GM19463 (cell line): ENCODE results near the gene RIPOR1.
"Not testable (repeated sequence)": the region's sequence is repeated elsewhere in the genome, so short reads cannot be mapped to it uniquely, and the experiment has no call there.

Source experiments
- ATAC-seq: cut with Tn5 transposase; IDR thresholded peaks from one replicate; pipeline ENCODE4 v1.9.1; 2021; ENCODE audit warnings: mild to moderate bottlenecking, moderate library complexity; ENCODE audit not compliant: unreplicated experiment

The RIPOR1 gene, protein sequence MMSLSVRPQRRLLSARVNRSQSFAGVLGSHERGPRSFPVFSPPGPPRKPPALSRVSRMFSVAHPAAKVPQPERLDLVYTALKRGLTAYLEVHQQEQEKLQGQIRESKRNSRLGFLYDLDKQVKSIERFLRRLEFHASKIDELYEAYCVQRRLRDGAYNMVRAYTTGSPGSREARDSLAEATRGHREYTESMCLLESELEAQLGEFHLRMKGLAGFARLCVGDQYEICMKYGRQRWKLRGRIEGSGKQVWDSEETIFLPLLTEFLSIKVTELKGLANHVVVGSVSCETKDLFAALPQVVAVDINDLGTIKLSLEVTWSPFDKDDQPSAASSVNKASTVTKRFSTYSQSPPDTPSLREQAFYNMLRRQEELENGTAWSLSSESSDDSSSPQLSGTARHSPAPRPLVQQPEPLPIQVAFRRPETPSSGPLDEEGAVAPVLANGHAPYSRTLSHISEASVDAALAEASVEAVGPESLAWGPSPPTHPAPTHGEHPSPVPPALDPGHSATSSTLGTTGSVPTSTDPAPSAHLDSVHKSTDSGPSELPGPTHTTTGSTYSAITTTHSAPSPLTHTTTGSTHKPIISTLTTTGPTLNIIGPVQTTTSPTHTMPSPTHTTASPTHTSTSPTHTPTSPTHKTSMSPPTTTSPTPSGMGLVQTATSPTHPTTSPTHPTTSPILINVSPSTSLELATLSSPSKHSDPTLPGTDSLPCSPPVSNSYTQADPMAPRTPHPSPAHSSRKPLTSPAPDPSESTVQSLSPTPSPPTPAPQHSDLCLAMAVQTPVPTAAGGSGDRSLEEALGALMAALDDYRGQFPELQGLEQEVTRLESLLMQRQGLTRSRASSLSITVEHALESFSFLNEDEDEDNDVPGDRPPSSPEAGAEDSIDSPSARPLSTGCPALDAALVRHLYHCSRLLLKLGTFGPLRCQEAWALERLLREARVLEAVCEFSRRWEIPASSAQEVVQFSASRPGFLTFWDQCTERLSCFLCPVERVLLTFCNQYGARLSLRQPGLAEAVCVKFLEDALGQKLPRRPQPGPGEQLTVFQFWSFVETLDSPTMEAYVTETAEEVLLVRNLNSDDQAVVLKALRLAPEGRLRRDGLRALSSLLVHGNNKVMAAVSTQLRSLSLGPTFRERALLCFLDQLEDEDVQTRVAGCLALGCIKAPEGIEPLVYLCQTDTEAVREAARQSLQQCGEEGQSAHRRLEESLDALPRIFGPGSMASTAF

DNA sequence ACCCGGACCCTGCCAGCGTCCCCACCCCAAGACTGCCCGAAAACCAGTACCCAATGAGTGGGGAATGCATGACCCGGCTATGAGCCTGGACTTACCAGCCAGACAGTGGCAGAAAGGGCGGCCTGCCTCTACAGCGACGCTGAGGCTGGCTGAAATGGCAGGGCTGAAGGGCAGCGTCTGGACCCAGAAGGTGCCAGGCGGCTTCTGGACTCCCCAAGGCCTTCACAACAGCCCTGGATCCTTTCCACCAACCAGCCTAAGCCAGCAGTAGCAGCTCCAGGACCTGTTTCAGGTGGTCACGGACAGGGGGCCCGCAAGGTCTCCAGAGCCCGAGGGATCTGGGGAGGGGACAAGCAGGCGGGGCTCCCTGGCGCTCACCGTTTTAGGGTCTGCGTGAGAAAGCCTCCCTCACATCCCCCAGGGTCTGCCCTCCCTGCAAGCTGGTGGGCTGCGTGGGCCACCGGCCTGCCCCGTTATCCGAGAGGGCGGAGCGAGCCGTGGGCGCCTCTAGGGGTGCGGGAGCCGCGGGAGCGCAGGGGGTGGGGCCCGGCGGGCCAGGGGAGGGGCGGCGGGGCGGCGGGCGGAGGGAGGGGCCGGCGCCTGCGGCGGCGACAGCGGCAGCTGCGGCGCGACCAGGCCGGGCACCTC is at the start of gene RIPOR1:
Gene RIPOR1, plus strand, starts transcription at position 608 of the 648 bp plus-strand sequence. CDS start 9,618 bp downstream, outside the sequence.
- peak; percentile 40 for ATAC-seq

GRCh38 chr16:67480833-67481560 is 47.6 kb upstream of the RIPOR1 start, which contains the start of gene ATP6V0D1:
Gene ATP6V0D1 (minus strand): TSS chr16:67481157. CDS start chr16:67481086, 71 bp downstream.
- ATAC-seq, result peak; percentile 94

DNA sequence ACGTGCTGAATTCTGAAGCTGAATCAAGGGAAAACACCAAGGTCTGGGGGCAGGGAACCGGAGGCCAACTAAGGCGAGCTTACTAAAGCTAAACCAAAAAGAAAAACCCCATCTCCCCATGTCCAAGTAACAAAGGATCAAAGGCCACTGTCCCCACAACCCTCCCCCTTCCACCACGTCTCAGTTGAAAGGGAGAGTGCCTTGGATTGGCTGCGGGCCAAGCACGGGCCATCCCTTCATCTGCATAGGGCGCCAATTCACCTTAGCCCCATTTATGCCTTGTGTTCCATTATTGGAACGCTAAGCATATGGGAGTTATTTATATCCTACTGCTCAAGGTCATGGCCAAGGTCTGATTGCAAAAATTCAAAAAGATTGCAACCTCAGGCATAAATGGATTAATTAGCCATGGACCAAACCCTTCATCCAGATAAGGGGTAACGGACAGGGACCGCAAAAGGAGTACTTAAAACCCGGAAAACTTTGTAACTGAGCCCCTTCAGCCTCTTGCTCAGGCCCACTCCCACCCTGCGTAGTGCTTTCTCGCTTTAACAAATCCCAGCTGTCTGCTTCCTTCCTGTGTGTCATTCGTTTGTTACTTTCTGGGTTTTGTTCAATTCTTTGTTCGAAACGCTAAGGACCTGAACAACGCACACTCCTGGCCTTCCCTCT is 46.9 kb upstream of the RIPOR1 start:
- ATAC-seq, result no peak

- ATAC-seq, result no peak
Measured at GRCh38 chr16:67482233-67482924, 46.2 kb upstream of the RIPOR1 start.

- ATAC-seq, result no peak
Measured at GRCh38 chr16:67483150-67483549, 45.5 kb upstream of the RIPOR1 start, which contains the start of gene AGRP. Gene AGRP (minus strand): TSS chr16:67483547. CDS start chr16:67483398, 149 bp downstream.

DNA sequence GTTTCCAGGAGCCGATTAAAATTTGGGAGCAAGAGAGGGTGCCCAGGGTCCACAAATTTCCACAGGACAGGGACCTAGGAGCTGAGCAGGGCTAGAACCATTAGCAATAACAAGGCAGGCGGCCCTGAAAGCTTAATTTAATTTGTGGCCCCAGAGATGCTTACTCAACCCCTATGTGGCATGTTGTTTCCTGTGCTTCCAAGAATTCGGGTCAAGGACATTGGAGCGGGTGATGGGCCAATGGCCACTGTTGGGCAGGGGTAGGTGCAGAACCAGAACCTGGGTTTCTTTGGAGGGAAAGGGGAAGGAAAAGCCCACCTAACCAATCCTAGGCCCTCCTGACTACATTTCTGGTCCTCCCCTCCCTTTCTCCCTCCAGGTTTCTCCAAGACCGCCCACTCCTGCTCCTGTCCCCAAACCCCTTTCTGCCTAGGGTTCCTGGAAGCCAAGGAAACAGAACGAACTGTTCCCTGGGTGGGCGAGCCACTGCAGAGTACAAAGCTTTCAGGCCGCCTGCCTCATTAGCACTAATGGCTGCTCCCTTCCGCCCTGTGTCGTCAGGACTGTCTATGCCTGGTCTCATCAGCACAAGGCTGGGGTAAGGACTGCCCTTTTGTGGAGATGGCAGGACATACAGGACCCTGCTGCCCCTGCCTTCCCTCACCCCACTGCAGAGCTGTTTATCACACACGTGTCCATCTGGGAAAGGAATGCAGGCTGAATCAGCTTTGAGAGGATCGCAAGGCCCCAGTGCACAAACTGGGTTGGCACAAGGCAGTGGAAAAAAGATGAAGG is 44.7 kb upstream of the RIPOR1 start:
- no peak for ATAC-seq

DNA sequence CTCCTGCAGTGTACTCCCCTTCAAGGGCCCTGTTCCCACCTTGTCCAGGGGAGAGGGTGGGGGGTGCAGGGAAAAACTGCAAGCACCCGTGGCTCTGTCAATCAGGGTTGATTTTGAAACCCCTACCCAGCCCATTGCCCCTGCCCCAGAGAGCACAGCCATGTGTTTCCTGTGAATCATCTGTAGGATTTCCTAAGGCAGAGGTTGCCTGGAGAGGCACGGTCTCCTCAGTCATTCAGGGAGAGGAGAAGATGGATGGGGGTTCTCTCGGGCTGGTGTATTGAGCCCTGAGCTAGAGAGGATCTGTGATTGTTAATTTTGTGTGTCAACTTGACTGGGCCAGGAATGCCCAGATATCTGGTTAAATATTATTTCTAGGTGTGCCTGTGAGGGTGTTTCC is 41.8 kb upstream of the RIPOR1 start:
- ATAC-seq, result no peak

DNA sequence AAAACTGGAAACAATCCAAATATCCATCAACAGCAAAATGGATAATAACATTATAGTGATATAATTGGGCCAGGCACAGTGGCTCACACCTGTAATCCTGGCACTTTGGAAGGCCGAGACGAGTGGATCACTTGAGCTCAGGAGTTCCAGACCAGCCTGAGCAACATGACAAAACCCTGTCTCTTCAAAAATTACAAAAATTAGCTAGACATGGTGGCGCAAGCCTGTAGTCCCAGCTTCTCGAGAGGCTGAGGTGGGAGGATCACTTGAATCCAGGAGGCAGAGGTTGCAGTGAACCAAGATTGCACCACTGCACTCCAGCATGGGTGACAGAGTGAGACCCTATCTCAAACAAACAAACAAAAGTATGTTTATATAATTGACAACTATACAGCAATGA is 41.1 kb upstream of the RIPOR1 start:
- not testable (repeated sequence) for ATAC-seq

DNA sequence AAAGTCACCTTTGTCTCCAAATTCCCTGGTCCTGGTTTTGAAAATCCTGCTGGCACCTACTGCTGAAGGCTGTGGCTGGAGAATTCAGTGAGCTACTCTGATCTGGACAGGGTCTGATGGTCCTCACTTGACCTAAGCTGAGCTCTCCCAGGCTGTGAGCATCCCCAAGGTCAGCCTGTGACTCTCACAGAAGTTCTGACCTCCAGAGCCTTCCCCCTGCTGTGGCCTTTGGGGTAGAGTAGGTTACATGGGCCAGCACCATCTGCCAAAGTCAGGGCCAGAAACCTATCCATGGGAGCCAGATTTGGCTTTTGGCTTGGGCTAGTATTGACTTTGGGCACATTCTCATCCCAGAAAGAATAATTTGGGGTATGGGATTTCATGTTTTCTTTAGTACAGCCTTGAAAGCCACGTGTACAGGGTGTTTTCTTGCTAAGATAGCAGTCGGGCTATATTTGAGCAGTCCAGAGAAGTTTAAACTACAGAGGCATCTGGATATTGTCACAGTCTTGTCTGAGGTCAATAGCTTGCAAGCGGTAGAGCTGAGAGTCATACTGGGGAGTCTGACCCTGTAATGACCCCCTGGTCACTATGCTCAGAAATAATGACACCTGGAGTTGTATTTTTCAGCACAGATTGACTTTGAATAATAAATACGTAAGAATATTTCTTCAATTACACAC is 39.1 kb upstream of the RIPOR1 start:
- ATAC-seq, result no peak

GRCh38 chr16:67490335-67491096 is 38.1 kb upstream of the RIPOR1 start:
- ATAC-seq, result no peak

DNA sequence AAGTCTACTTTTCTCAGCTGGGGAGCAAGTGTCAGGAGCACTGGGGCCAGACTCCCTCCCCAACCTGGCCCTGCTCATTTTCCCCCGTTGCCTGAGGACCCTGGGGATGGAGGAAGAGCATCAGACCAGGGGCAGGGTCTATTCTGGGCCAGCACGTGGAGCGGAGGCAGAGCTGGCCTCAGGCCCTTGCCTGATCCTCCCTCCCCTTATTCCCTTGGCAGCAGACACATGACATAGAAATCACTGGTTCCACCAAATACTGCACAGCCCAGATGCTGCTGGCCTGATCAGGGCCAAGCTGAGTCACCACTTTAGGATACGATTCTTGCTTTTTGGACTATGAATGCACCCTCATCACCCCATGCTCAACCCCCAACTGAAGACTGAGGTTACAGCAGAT is 29.5 kb upstream of the RIPOR1 start:
- ATAC-seq, result no peak

GRCh38 chr16:67504031-67505021 is 24.3 kb upstream of the RIPOR1 start:
- peak; percentile 51 for ATAC-seq

- ATAC-seq, result no peak
Measured at GRCh38 chr16:67506468-67506867, 22.2 kb upstream of the RIPOR1 start.

- no peak for ATAC-seq
Measured at GRCh38 chr16:67509016-67509415, 19.6 kb upstream of the RIPOR1 start.

DNA sequence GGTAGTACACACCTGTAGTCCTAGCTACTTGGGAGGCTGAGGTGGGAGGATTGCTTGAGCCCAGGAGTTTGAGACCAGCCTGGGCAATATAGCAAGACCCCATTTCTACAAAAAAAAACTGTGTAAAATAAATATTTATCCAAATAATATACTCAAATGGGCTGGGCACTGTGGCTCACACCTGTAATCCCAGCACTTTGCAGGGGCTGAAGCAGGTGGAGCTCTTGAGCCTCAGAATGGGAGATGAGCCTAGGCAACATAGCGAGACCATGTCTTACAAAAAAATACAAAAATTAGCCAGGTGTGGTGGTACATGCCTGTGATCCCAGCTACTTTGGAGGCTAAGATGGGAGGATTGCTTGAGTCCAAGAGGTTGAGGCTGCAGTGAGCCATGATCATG is 14.7 kb upstream of the RIPOR1 start:
- not testable (repeated sequence) for ATAC-seq
